GM21515 (cell line): ENCODE results near the gene PLA2G4E.

ENCODE experiments used
- ATAC-seq: cut with Tn5 transposase; IDR thresholded peaks from one replicate; pipeline ENCODE4 v1.9.1; 2021; ENCODE audit not compliant: unreplicated experiment

The PLA2G4E gene, protein sequence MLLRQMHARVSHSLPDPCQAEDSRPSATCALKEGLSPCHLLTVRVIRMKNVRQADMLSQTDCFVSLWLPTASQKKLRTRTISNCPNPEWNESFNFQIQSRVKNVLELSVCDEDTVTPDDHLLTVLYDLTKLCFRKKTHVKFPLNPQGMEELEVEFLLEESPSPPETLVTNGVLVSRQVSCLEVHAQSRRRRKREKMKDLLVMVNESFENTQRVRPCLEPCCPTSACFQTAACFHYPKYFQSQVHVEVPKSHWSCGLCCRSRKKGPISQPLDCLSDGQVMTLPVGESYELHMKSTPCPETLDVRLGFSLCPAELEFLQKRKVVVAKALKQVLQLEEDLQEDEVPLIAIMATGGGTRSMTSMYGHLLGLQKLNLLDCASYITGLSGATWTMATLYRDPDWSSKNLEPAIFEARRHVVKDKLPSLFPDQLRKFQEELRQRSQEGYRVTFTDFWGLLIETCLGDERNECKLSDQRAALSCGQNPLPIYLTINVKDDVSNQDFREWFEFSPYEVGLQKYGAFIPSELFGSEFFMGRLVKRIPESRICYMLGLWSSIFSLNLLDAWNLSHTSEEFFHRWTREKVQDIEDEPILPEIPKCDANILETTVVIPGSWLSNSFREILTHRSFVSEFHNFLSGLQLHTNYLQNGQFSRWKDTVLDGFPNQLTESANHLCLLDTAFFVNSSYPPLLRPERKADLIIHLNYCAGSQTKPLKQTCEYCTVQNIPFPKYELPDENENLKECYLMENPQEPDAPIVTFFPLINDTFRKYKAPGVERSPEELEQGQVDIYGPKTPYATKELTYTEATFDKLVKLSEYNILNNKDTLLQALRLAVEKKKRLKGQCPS

DNA sequence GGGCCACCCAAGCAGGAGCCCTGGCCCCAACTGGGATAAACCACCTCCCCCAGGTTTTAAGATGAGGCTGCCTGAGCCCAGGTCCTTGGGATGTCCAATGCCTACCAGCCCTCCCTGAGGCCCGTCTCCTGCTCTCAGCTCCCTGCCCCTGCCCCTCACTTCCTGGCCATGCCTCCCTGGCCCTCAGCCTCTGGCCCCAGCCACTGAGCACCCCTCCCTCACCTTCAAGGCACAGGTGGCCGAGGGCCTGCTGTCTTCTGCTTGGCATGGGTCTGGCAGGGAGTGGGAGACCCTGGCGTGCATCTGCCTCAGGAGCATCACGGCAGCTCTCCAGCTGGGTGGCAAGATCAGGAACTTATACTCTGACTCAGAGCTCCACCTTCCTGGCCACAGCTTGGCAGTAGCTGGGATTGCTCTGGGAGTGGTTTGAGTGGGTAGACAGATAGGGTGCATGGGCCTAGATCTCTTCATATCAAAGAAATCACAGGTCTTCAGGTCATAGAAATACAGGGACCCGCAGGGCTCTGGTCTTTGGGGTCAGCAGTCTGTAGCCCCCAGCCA lies at the start of gene PLA2G4E:
Gene PLA2G4E, minus strand, starts transcription at position 330 of the 561 bp plus-strand sequence. Its CDS starts 12 bp downstream, at position 318.
- ATAC-seq, result no peak

DNA sequence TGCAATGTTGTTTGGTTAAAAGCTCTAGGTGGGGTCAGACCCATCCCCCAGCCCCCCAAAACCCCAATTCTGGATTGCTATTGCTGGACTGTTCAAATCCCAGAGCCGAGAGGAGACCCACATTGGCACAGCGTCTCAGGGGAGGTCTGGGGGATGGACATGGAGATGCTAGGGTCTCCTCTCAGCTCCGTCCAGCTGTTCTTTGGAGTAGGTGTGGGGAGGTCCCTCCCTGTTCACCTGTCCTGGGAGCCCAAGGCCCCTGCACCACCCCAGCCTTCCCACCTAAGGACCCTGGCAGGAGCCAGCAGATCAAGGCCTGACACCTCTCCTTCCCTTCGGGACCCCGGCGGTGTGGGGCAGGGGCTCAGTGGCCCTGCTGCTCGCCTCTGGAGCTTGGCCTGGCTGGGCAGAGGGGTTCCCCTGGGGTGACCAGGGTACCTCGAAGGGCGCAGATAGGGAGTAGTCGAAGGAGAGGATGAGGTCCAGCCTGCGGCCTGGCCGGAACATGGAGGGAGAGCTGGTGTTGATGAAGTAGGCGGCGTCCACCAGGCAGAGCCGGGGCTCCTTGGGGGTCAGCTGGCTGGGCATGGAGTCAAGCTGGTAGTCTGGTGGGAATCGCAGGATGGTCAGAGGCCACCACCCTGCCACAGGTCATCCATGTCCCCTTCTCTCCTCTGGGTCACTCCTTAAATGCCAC lies 49.6 kb upstream of the PLA2G4E start:
- no peak for ATAC-seq

DNA sequence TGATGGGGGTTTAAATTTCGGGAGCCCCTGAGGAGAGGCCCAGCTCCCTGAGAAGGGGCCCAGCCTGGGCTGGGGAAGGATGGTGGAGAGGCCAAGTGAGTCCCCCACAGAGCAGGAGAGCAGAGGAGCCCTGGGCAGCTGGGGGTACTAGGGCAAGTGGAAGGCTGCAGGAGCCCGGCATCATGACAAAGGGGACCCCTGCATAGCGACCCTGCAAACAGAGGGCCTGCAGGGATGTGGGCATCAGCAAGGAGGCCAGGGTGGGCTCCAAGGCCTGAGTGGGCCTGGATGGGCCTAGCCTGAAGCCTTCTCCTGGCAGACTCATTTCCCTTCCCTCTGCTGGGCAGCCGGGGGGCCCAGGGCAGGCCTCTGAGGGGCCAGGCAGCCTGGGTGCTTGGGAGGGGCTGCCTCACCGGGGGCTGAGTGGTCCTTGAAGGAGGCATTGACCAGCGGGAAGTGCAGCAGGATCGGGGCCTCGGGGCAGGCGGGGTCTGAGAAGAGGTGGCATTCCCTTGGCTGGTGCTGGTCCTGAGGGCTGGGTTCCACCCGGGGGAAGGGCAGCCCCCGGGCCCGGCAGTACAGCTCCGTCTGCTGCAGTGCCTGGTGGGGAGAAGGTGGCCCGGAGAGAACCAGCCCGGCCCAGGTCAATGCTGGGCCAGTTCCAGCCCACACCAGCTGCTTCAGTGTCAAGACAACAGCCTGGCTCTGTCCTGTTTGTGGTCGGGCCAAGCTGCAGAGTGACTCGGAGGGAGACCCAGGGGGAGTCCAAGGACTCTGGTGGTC lies 48.8 kb upstream of the PLA2G4E start:
- no peak for ATAC-seq

DNA sequence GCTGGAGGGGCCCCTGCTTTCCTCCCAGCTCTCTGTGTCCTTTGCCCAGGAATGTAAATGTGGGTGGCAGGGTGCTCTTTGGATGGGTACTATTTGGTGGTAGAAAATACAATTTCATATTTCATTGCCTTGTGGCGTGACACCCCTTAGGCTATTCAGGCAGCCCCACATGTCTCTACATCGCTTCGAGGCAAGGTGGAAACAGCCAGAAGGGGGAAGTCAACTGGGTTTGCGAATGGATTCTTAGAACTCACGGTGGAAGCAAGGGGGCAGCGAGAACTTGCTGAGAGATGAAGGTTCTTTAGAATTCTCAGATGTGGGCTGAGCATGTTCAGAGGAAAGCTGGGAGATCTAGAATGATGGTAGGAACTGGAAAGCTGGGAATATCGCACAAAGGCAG lies 48.2 kb upstream of the PLA2G4E start:
- ATAC-seq, result no peak

DNA sequence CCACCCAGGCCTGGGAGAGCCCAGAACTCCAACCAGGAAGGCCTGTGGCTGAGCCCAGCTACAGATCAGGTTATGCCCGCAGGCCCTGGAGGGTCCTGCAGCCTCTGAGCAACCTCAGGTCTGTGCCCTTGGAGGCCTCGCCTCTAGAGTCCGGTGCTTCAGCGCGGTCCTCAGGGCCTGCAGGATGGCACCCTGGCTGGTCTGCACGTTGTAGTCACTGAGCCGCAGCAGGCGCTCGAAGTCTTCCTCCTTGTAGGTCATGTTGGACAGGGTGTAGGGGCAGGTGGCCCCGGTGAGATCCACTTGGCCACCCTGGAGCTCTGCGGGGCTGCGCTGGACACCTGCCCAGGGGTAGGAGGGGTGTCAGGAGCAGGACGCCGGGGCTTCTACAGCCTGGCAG lies 47.8 kb upstream of the PLA2G4E start:
- no peak for ATAC-seq

DNA sequence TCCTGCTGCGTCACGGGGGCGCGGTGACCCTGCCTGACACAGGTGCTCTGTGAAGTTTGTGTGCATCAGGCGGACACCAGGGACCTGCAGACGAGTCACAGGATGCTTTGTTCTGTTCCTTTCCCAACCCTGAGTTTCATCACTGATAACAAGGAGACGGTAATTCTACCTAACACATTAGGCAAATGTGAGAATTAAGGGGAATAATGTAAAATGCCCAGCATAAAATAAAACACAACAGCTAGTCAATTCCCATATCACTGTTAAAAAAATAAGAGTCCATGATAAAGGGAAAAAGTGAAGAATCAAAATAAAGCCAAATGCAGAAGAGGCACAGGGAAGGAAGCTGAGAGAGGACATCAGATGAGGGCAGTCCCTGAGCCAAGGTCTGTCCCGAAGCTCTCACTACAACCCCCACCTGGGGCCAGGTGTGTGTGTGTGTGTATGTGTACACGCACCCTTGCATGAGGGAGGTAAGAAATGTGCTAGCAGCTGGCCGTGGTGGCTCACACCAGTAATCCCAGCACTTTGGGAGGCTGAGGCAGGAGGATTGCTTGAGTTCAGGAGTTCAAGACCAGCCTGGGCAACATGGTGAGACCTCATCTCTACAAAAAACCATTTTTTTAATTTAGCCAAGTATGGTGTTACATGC lies 46.0 kb upstream of the PLA2G4E start:
- ATAC-seq, result no peak

DNA sequence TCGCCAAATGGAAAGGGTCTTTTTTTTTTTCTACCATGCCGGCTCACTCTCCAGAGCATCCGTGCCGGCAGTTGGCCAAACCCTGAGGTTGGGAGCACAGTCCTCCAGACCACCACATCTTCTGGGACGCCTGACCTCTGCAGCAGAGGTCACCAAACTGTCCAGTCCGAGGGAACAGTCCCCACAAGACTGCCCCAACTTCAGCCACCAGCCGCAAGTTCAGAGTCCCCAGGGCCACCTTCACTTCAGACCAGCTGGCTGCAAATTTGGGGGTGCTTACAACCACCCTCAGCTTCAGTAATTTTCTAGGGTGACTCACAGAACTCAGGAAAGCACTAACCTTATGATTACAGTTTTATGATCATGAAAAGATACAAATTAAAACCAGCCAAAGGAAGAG lies 44.6 kb upstream of the PLA2G4E start:
- ATAC-seq, result no peak

DNA sequence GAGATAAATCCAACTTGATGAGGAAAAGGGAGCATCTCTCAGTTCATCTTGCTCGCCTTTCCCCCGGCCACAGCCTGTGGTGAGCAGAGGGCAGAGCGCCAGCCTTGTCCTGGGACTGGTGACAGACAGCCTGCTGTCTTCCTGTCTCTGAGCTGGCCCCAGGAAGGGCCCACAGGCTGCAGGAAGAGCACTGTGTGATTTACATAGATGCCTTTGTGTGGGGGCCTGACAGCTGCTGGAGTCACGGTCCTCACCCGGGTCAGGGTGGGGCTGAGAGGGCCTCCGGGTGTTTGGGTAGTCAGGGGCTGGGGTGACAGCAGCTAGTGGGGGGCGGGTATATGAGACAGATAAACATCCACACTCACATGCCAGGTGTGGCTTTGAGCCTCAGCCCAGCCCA lies 44.2 kb upstream of the PLA2G4E start:
- no peak for ATAC-seq

DNA sequence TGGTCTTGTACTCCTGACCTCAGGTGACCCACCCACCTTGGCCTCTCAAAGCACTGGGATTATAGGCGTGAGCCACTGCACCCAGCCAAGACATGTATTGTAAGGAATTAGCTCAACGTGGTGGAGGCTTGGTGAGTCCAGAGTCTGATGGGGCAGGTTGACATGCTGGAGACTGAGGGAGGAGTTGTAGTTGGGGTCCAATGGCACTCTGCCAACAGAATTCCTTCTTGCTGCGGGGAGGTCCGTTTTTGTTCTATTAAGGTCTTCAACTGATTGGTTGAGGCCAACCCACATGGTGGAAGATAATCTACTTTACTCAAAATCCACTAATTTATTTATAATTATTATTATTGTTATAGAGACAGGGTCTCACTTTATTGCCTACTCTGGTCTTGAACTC lies 43.4 kb upstream of the PLA2G4E start:
- ATAC-seq, result no peak

DNA sequence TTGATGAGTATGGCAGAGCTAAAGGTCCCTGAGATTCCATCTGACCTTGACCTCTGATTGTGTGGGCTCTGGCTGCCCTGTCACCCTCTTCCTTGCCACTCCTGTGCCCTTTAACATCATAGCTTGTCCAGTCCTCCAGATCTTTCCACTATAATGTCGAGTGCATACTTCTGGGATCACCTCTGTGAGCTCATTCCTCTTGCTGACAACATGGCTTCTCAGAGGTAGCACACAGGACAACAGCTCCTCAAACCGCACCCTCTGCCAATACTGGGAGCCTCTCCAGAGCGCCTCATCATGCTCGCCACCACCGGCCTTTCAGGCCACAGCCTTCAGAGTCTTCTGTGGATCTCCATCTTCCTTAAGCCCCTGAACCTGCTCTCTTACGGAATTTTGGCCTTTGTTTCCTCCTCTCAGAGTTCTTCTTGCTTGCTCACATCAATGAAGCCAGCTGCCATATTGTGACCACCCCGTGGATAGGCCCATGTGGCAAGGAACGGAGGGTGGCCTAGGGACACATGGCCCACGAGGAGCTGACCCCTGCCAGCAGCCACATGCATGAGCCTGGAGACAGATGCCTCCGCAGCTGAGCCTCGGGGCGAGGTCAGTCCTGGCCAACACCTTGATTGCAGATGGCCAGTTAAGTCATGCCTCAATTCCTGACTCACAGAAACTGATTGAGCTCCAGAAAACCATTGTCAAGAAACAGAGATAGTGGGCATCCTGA lies 42.4 kb upstream of the PLA2G4E start:
- ATAC-seq, result no peak

DNA sequence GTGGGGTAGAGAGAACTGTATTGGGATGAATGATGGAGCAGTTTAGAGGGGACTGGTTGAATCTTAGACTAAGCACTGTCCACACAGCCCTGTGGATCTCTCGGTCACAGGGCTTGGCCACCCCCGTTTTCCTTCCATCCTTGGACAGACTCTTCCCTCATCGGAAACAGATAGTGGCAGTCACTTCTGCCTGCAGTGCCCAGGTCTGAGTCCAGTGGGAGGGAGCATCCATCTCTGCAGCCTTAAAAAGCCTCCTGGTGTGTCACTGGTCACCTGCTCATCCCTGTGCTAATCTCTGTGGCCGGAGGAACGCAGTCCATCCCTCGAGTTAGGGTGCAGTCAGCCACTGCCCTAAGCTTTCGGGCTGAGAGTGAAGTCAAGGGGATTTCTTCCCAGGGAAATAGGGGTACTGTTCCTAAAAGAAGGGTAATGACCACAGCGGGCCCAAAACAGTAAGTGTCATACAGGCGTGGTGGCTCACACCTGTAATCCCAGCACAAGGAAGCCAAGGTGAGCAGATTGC lies 41.5 kb upstream of the PLA2G4E start:
- no peak for ATAC-seq

DNA sequence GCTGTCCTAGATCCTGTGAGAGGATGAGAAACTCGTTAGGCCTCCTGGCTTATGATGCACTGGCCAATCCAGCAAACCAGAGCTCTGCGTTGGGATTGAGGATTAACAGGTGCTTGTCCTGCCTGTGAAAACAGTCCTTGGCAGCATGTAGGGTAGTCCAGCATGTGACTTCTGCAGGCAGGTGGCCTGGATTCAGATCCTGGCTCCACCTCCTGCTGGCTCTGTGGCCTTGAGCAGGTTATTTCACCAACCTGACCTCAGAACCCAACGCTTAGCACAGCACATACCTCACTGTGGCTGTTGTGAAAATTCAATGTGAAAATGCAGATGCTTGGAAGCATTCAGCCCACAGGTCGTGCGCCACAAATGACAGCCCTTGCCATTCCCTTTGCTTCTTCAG lies 40.0 kb upstream of the PLA2G4E start:
- ATAC-seq, result no peak

DNA sequence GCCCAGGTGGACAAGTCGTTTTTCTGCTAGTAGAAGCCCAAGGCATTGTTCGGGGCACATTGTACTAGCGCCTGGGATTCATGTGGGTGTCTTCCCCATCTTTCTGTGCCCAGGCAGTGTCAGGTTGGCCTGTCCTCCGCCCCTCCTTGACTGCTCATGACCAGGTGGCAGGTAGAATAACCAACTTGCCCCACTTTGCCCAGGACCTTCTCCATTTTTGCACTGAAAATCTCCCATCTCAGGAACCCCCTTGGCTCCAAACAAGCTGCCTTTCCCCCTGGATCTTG lies 39.6 kb upstream of the PLA2G4E start:
- no peak for ATAC-seq

DNA sequence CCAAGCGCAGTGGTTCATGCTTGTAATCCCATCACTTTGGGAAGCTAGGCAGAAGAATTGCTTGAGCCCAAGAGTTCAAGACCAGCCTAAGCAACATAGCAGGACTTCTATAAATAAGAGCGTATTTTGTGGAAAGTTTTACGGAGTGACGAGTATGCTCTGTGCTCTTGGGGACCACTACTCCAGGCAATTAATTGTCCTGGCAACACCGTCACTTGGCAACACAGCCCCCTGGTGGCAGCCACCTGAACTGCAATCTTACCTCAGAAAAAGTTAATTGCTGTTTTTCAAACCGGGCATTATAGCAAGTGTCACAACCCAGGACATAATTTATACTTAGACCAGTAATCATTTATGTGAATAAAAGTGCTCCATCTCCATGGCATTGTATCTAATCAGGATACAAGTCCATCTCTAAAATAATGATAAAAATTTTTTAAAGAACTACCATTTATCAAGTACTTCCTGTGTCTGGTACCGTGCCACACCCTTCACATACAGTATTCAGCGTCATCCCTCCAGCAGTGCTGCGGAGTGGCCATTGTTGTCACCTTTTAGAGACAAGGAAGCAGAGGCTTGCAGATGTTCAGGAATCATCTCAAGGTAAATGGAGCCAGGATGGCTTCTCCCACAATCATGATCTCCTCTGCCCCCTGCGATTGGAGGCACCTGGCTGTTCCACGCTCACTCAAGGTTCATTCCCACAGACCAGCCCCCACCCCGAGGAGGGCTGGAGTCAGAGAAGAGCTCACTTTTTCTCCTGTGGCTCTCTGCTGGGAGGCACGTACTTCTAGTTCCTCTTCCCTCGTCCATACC lies 39.0 kb upstream of the PLA2G4E start:
- no peak for ATAC-seq

DNA sequence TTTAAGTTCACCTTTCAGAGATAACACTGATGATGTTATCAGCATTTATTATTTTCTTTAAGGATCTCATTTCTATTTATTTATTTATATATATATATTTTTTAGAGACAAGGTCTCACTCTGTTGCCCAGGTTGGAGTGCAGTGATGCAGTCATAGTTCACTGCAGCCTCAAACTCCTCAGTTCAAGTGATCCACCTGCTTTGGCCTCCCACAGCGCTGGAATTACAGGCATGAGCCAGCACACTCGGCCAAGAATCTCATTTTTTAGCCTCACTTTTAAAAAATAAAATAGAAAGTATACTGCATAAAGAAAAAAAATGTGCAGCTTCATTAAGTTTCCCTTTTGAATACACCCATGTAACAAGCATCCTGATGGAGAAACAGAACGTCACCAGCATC lies 37.9 kb upstream of the PLA2G4E start:
- no peak for ATAC-seq

DNA sequence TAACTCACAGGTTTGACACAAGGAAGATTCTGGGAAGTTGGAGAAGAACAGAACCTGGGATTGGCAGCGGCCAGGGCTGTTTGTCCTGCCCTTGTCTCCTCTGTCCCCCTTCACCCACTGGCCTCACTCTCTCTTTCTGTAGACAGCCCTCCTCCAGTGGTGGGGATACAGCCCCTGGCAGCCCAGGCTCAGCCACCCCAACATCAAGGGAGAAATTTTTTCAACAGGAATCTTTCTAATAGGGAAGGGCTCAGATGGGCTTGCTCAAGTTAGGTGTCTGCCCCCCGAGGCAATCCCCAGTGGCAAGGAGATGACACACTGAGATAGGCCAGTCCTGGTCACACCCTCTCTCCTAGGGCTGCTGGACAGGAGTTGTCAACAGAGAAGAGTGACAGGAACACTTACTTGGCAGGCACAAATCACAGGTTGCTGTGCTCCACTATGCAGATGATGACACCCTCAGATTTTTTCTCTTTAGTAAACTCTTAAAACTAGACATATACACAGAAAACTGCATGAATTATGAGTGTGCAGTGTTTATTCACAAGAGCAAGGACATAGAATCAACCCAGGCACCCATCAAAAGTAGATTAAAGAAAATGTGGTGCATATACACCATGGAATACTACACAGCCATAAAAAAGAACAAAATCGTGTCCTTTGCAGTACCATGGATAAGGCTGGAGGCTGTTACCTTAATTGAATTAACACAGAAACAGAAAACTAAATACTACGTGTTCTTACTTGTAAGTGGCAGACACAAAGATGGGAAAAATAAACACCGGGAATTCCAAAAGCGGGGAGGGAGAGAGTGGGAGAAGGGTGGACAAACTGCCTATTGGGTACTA lies 37.2 kb upstream of the PLA2G4E start:
- ATAC-seq, result no peak

DNA sequence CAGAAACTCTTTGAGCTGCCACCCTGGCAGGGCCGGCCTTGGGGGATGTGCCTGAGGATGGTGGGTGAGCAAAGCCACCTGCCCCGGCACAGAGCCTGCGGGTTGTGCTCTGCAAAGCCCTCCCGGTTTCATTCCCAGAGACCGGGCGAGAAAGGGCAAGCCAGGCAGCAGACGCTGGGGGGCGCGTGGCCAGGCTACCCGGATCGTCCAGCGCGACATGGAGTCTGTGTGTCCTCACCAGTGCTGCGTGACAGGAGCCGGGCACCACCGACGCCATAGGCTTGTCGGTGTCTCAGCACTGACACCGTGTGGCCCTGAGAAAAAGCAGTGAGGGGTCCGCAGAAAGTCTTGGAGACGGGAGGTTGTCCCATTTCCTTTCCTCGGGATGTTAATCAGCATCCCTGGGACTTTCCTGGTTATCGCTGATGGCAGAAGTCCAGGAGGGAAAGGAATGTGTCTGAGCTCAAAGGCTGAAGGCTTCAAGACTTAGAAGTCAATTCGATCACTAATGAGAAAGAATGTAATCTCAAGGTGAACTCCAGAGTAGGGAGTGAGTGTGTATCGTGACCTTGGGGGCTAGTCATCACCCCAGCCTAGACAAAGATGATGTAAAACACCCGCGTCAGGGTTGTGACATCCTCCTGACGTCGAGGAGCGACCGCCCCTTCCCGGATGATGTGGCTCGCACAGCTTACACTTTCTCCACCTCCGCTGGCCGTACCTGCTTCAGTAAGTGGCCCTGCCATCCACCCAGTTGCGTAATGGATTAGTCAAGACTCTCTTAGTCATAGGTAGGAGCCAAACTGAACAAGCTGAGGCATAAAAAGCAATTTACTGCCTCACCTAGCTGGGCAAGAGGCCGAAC lies 36.3 kb upstream of the PLA2G4E start:
- no peak for ATAC-seq
